ENCODE measurements around the gene VAMP2. TPM values are rescaled to one million over a fixed set of nuclear protein-coding genes. Genes with fewer than 3 reads are reported as not detected.

The VAMP2 gene
- total RNA-seq, 1 donor from 2014 or later = 2.1 TPM

- DNase-seq (ENCODE audit: low read depth) = no peak
Measured at GRCh38 chr17:8123695-8124349, 38.9 kb downstream of the VAMP2 start, which contains the start of gene HES7. Gene HES7, minus strand, starts transcription at chr17:8124106. Its CDS starts 22 bp downstream, at chr17:8124084.

GRCh38 chr17:8122924-8123694 lies 39.6 kb downstream of the VAMP2 start:
- peaks cover 3% of the 10 kb centered on the region for H3K27me3 ChIP-seq (ENCODE audit: control insufficient read depth, insufficient read depth, low read length)
- DNase-seq (ENCODE audit: low read depth) = no peak
- FAIRE-seq = no peak
- no peaks in the 10 kb centered on the region for H3K36me3 ChIP-seq (ENCODE audit: control insufficient read depth, insufficient read depth, low read length)
- peak overlapping the region; percentile 45 for H3K4me3 ChIP-seq (ENCODE audit: low read depth, low read length)
- no peak for TF ChIP-seq CTCF (IDR thresholded peaks at IDR 0.05; ENCODE audit: insufficient read depth, low read length, severe bottlenecking)

More at GRCh38 chr17:8123695-8124349, 38.9 kb downstream of the VAMP2 start, which contains the start of gene HES7:
- no peaks in the 10 kb centered on the region for H3K36me3 ChIP-seq (ENCODE audit: control insufficient read depth, insufficient read depth, low read length)
- H3K27me3 ChIP-seq (ENCODE audit: control insufficient read depth, insufficient read depth, low read length) = peaks cover 3% of the 10 kb centered on the region
- FAIRE-seq = no peak
- H3K4me3 ChIP-seq (ENCODE audit: low read depth, low read length) = peak within 1 kb of the TSS; percentile 45
- TF ChIP-seq CTCF (IDR thresholded peaks at IDR 0.05; ENCODE audit: insufficient read depth, low read length, severe bottlenecking) = no peak

- peak overlapping the region; percentile 45 for H3K4me3 ChIP-seq (ENCODE audit: low read depth, low read length)
- H3K27me3 ChIP-seq (ENCODE audit: control insufficient read depth, insufficient read depth, low read length) = peaks cover 3% of the 10 kb centered on the region
- DNase-seq (ENCODE audit: low read depth) = no peak
- H3K36me3 ChIP-seq (ENCODE audit: control insufficient read depth, insufficient read depth, low read length) = no peaks in the 10 kb centered on the region
- no peak for TF ChIP-seq CTCF (IDR thresholded peaks at IDR 0.05; ENCODE audit: insufficient read depth, low read length, severe bottlenecking)
- FAIRE-seq = no peak
Measured at GRCh38 chr17:8122422-8122923, 40.3 kb downstream of the VAMP2 start.

GRCh38 chr17:8121681-8122421 lies 40.9 kb downstream of the VAMP2 start:
- FAIRE-seq = no peak
- peak; percentile 58 for TF ChIP-seq CTCF (IDR thresholded peaks at IDR 0.05; ENCODE audit: insufficient read depth, low read length, severe bottlenecking)
- no peak for DNase-seq (ENCODE audit: low read depth)
- H3K4me3 ChIP-seq (ENCODE audit: low read depth, low read length) = peak overlapping the region; percentile 45
- H3K36me3 ChIP-seq (ENCODE audit: control insufficient read depth, insufficient read depth, low read length) = no peaks in the 10 kb centered on the region
- H3K27me3 ChIP-seq (ENCODE audit: control insufficient read depth, insufficient read depth, low read length) = peaks cover 3% of the 10 kb centered on the region

GRCh38 chr17:8121407-8121680 lies 41.4 kb downstream of the VAMP2 start:
- no peak for DNase-seq (ENCODE audit: low read depth)
- no peak for FAIRE-seq
- no peak for TF ChIP-seq CTCF (IDR thresholded peaks at IDR 0.05; ENCODE audit: insufficient read depth, low read length, severe bottlenecking)

More at GRCh38 chr17:8121407-8121680, 41.4 kb downstream of the VAMP2 start:
- Histone ChIP-seq H3K36me3 (ENCODE audit: control insufficient read depth, insufficient read depth, low read length) (no peaks in the 10 kb centered on the region), H3K27me3 (ENCODE audit: control insufficient read depth, insufficient read depth, low read length) (peaks cover 4% of the 10 kb centered on the region), H3K4me3 (ENCODE audit: low read depth, low read length) (peak overlapping the region; percentile 45)

Data from bronchial epithelial cell (primary cell).